GM19025 (cell line): ENCODE results near the gene TMEM9B.
A peak's percentile ranks its signal among the peaks of the same experiment; 100 is the strongest.

ENCODE experiments used
- ATAC-seq: cut with Tn5 transposase; IDR thresholded peaks from one replicate; pipeline ENCODE4 v1.9.1; 2021; ENCODE audit warnings: mild to moderate bottlenecking, low read depth, moderate library complexity; ENCODE audit not compliant: unreplicated experiment

Gene TMEM9B

GRCh38 chr11:8932564-8933180 lies 31.6 kb downstream of the TMEM9B start, which contains the start of gene C11orf16:
C11orf16 (minus strand) TSS chr11:8932947; CDS start chr11:8932308, 639 bp downstream.
- ATAC-seq: no peak

- no peak for ATAC-seq
Observed at GRCh38 chr11:8930456-8931175, 33.6 kb downstream of the TMEM9B start.

GRCh38 chr11:8928981-8929615 lies 35.1 kb downstream of the TMEM9B start:
- ATAC-seq: no peak

GRCh38 chr11:8928205-8928604 lies 36.0 kb downstream of the TMEM9B start:
- no peak for ATAC-seq

GRCh38 chr11:8927233-8927632 lies 37.0 kb downstream of the TMEM9B start:
- ATAC-seq: no peak

GRCh38 chr11:8926236-8926635 lies 38.0 kb downstream of the TMEM9B start:
- no peak for ATAC-seq

GRCh38 chr11:8925711-8926110 lies 38.5 kb downstream of the TMEM9B start:
- no peak for ATAC-seq

- no peak for ATAC-seq
Observed at GRCh38 chr11:8922691-8923090, 41.6 kb downstream of the TMEM9B start.

GRCh38 chr11:8917157-8917825 lies 47.0 kb downstream of the TMEM9B start:
- no peak for ATAC-seq

- ATAC-seq: no peak
Observed at GRCh38 chr11:8914661-8915018, 49.6 kb downstream of the TMEM9B start.

GRCh38 chr11:8913961-8914660 lies 50.1 kb downstream of the TMEM9B start:
- ATAC-seq: no peak

- ATAC-seq: peak; percentile 72
Observed at GRCh38 chr11:8911029-8911823, 53.0 kb downstream of the TMEM9B start, which contains the start of gene AKIP1. AKIP1 (plus strand) TSS chr11:8911189; CDS start chr11:8911450, 261 bp downstream.

- no peak for ATAC-seq
Observed at GRCh38 chr11:8910649-8911026, 53.6 kb downstream of the TMEM9B start.

- no peak for ATAC-seq
Observed at GRCh38 chr11:8908099-8908498, 56.1 kb downstream of the TMEM9B start.

GRCh38 chr11:8907116-8907515 lies 57.1 kb downstream of the TMEM9B start:
- ATAC-seq: no peak

GRCh38 chr11:8905528-8906165 lies 58.6 kb downstream of the TMEM9B start:
- ATAC-seq: no peak

- ATAC-seq: no peak
Observed at GRCh38 chr11:8899119-8899753, 65.0 kb downstream of the TMEM9B start.
